Lung (tissue), 12 donors: ENCODE results near the gene CENPP. TPM values are rescaled to one million over a fixed set of nuclear protein-coding genes. Genes with fewer than 3 reads are reported as not detected.

Source experiments
- ATAC-seq: fragments of 200-7000 bp; cut with Tn5 transposase; one replicate; pipeline ENCODE4 v1.9.1; 2020; ENCODE audit warnings: moderate number of reproducible peaks; ENCODE audit not compliant: insufficient read depth, low FRiP score
- DNase-seq, 3 donors: peaks; one replicate each; pipeline ENCODE4 v3.0.0-alpha.2; 2013 to 2017
- H3K27ac ChIP-seq, 2 donors: one replicate each; pipeline ENCODE4 v1.5.1; 2013; ENCODE audit warnings: mild to moderate bottlenecking in 2 of 2, moderate library complexity in 2 of 2, control low read depth in 1 of 2, inconsistent platforms in 1 of 2, low read depth in 1 of 2, low read length in 1 of 2
- H3K27me3 ChIP-seq, 3 donors: one replicate each; pipeline ENCODE4 v1.5.1; 2013; ENCODE audit warnings: low read length in 2 of 3; ENCODE audit not compliant: control insufficient read depth in 3 of 3, insufficient read depth in 3 of 3
- H3K36me3 ChIP-seq, 4 donors: one replicate each; pipeline ENCODE4 v1.5.1; 2013; ENCODE audit warnings: low read length in 4 of 4, mild to moderate bottlenecking in 1 of 4, moderate library complexity in 1 of 4; ENCODE audit not compliant: control insufficient read depth in 4 of 4, insufficient read depth in 4 of 4
- H3K4me1 ChIP-seq, 5 donors: one replicate each; pipeline ENCODE4 v1.5.1; 2013; ENCODE audit warnings: low read length in 5 of 5, mild to moderate bottlenecking in 2 of 5, moderate library complexity in 1 of 5; ENCODE audit not compliant: control insufficient read depth in 5 of 5, insufficient read depth in 5 of 5
- H3K4me3 ChIP-seq: one replicate; pipeline ENCODE4 v1.5.1; 2013; ENCODE audit warnings: mild to moderate bottlenecking, control low read depth, moderate library complexity
- H3K9ac ChIP-seq, 2 donors: one replicate each; pipeline ENCODE4 v1.5.1; 2013; ENCODE audit warnings: low read length in 2 of 2, control low read depth in 1 of 2; ENCODE audit not compliant: insufficient read depth in 1 of 2
- H3K9me3 ChIP-seq, 4 donors: one replicate each; pipeline ENCODE4 v1.5.1; 2013; ENCODE audit warnings: low read length in 3 of 4, mild to moderate bottlenecking in 1 of 4, moderate library complexity in 1 of 4; ENCODE audit not compliant: control insufficient read depth in 4 of 4, insufficient read depth in 3 of 4
- WGBS, 2 donors: extraction: QIAGEN DNeasy Blood & Tissue Kit; methylation state at CpG; one replicate each; pipeline ENCODE4 v1.1.7; 2013; 5-methylcytosine and 5-hydroxymethylcytosine counted together
- polyA plus RNA-seq, 2 donors: library from polyadenylated mRNA; stranded (reverse); fragments of 200-250 nt; gene quantifications; one replicate each; pipeline ENCODE4 v1.2.1, GENCODE V29; 2013
- total RNA-seq, 2 donors: library from RNA; depleted of rRNA in 1 of 2; stranded (reverse); fragments of >200 nt in 1 of 2; gene quantifications; one replicate each; pipeline ENCODE4 v1.2.1, GENCODE V29; 2014 to 2021
- TF ChIP-seq, protein P1 (sequence below): IDR thresholded peaks from 2 replicates; pipeline ENCODE4 v1.5.1; 2012; ENCODE audit warnings: mild to moderate bottlenecking; ENCODE audit errors: control extremely low read depth, extremely low read depth
- donor health status: control.
- donor health status: control.
- donor health status: Bipolar disorder and iron deficiency.
- donor health status: healthy.
- donor health status: DM: yes; HTN: yes; CAD: no.

Gene CENPP
- total and polyA plus RNA-seq, 4 donors, result 1.2 to 11.8 (median 2.9) TPM

DNA sequence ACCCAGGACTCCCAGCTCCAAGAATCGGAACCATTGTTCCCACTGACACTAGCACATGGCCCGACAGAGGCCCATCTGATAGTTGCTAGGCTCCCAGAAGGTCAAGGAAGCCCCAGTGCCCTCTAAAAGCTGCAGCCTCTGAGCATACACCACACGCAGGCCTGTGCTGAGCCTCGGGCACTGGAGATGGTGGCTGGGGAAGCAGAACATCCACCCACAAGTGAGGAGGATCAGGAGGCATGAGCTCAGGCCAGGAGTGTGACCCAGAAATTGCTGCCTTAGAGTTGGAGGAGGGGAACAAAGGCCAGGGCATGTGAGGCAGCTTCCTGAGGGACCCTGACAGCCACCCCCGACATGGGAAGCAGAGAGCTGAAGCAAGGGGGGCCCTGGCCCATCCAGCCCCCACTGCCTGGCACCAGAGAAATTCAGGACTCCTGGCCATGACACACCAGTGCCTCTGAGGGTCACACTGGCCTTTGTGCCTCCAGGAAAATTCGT is 322.8 kb downstream of the CENPP start:
- ATAC-seq (no peak), DNase-seq (no peak)
- Histone ChIP-seq H3K36me3 (peaks cover 15 to 38% (median 24%) of the 10 kb centered on the region in 4 donors), H3K27me3 (no peaks in the 10 kb centered on the region), H3K9ac (no peak overlapping the region), H3K4me3 (no peak overlapping the region), H3K4me1 (no peaks in the 10 kb centered on the region), H3K27ac (no peak overlapping the region), H3K9me3 (no peaks in the 10 kb centered on the region)
- WGBS, 2 donors, result 87 to 92% methylated on average over 6 of the region's 6 CpGs
- TF ChIP-seq, protein P1, sequence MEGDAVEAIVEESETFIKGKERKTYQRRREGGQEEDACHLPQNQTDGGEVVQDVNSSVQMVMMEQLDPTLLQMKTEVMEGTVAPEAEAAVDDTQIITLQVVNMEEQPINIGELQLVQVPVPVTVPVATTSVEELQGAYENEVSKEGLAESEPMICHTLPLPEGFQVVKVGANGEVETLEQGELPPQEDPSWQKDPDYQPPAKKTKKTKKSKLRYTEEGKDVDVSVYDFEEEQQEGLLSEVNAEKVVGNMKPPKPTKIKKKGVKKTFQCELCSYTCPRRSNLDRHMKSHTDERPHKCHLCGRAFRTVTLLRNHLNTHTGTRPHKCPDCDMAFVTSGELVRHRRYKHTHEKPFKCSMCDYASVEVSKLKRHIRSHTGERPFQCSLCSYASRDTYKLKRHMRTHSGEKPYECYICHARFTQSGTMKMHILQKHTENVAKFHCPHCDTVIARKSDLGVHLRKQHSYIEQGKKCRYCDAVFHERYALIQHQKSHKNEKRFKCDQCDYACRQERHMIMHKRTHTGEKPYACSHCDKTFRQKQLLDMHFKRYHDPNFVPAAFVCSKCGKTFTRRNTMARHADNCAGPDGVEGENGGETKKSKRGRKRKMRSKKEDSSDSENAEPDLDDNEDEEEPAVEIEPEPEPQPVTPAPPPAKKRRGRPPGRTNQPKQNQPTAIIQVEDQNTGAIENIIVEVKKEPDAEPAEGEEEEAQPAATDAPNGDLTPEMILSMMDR, result no peak

DNA sequence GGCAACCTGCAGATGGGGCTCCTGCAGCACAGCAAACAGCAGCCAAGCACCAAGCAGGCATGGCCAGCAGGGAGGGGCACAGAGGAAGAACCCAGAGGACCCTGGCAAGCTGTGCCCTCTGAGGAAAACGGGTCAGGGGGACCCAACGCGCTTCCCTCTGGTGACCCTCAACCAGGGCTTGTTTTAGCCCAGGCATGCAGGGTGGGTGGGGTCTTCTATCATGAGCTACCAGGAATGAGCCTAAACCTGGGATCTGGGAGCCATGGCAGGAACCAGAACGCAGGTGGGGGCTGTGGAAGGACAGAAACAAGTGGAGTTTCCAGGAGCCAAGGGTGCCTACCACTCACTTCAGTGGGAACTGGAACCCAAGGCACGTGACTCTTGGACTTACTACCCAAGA is 323.3 kb downstream of the CENPP start:
- WGBS, 2 donors, result 95 to 96% methylated on average over 5 of the region's 5 CpGs
- H3K36me3 ChIP-seq, result peaks cover 12 to 38% (median 22%) of the 10 kb centered on the region in 4 donors
- H3K4me1 ChIP-seq, result no peaks in the 10 kb centered on the region

DNA sequence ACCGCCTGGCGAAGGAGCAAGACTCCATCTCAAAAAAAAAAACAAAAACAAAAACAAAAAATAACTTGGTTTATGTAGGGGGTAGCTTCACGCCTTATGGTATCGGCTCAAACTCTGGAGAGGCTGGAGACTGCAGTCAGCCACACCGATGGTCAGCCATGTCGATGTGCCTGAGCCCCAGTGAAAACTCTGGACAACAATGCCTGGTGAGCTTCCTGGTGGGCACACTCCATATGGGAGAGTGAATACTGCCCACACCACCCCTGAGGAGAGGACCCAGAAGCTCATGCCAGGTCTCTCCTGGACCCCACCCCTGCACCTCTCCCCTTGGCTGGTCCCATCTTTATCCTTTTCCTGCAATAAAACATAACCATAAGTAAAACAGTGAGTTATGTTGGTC is 324.5 kb downstream of the CENPP start:
- no peak for DNase-seq
- Histone ChIP-seq H3K9me3 (no peaks in the 10 kb centered on the region), H3K36me3 (peaks cover 9 to 40% (median 17%) of the 10 kb centered on the region in 4 donors), H3K4me3 (no peak overlapping the region), H3K27ac (no peak overlapping the region), H3K27me3 (no peaks in the 10 kb centered on the region), H3K9ac (no peak overlapping the region), H3K4me1 (no peaks in the 10 kb centered on the region)
- no peak for ATAC-seq
- TF ChIP-seq, protein P1, result no peak
- WGBS, 2 donors, result 94 to 99% methylated on average over 6 of the region's 6 CpGs

More for the DNA sequence above, 323.3 kb downstream of the CENPP start:
- H3K27me3 ChIP-seq, result no peaks in the 10 kb centered on the region
- no peak overlapping the region for H3K4me3 ChIP-seq
- DNase-seq (no peak), ATAC-seq (no peak)
- TF ChIP-seq, protein P1, result no peak
- no peak overlapping the region for H3K9ac ChIP-seq
- no peaks in the 10 kb centered on the region for H3K9me3 ChIP-seq
- H3K27ac ChIP-seq, result no peak overlapping the region
